Choroid plexus epithelial cell (primary cell): ENCODE results near the gene CAMSAP3.

Source experiments
- DNase-seq: peaks from one replicate; pipeline ENCODE4 v3.0.0-alpha.2; 2010; ENCODE audit warnings: low read depth
- H3K4me3 ChIP-seq: 2 replicates; pipeline ENCODE4 v1.5.1; 2011; ENCODE audit warnings: low read depth, mild to moderate bottlenecking, control low read depth, low read length, moderate library complexity
- TF ChIP-seq, protein P1 (sequence below): conservative IDR thresholded peaks from 2 replicates; pipeline ENCODE4 v1.5.1; 2011; ENCODE audit warnings: low read depth, mild to moderate bottlenecking, control low read depth, inconsistent platforms, low read length, moderate library complexity

Gene CAMSAP3

DNA sequence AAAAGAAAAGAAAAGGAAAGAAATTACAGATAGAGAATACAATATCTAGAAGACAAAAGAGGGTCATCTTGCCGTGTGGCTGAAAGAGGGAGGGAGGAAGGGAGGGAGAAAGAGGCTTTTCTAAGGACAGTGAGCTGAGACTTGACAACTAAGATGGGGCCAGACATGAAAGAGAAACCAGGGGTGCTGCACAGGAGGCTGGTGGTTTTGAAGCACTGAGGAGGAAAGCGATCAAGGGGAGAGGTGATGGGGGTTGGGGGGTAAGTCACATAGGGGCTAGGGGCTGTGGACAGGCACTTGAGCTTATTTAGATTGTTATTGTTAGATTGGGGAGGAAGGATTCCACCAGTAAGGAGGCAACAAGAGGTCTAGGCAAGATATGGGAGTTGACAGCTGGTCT is 42.9 kb upstream of the CAMSAP3 start:
- TF ChIP-seq, protein P1, sequence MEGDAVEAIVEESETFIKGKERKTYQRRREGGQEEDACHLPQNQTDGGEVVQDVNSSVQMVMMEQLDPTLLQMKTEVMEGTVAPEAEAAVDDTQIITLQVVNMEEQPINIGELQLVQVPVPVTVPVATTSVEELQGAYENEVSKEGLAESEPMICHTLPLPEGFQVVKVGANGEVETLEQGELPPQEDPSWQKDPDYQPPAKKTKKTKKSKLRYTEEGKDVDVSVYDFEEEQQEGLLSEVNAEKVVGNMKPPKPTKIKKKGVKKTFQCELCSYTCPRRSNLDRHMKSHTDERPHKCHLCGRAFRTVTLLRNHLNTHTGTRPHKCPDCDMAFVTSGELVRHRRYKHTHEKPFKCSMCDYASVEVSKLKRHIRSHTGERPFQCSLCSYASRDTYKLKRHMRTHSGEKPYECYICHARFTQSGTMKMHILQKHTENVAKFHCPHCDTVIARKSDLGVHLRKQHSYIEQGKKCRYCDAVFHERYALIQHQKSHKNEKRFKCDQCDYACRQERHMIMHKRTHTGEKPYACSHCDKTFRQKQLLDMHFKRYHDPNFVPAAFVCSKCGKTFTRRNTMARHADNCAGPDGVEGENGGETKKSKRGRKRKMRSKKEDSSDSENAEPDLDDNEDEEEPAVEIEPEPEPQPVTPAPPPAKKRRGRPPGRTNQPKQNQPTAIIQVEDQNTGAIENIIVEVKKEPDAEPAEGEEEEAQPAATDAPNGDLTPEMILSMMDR, result no peak
- no peak overlapping the region for H3K4me3 ChIP-seq
- no peak for DNase-seq

DNA sequence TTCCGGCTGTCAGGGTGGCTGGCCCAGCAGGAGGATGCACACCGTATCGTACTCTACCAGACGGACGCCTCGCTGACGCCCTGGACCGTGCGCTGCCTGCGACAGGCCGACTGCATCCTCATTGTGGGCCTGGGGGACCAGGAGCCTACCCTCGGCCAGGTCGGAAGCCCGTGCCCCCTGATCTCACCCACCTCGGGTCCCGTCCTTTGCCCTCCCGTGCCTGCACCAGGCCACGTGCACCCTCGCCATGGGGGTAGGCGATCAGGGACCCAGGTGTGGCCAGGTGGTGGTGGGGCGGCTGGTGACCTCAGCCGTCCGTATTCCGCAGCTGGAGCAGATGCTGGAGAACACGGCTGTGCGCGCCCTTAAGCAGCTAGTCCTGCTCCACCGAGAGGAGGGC is 41.1 kb upstream of the CAMSAP3 start:
- no peak overlapping the region for H3K4me3 ChIP-seq
- TF ChIP-seq, protein P1, result no peak
- DNase-seq, result no peak

DNA sequence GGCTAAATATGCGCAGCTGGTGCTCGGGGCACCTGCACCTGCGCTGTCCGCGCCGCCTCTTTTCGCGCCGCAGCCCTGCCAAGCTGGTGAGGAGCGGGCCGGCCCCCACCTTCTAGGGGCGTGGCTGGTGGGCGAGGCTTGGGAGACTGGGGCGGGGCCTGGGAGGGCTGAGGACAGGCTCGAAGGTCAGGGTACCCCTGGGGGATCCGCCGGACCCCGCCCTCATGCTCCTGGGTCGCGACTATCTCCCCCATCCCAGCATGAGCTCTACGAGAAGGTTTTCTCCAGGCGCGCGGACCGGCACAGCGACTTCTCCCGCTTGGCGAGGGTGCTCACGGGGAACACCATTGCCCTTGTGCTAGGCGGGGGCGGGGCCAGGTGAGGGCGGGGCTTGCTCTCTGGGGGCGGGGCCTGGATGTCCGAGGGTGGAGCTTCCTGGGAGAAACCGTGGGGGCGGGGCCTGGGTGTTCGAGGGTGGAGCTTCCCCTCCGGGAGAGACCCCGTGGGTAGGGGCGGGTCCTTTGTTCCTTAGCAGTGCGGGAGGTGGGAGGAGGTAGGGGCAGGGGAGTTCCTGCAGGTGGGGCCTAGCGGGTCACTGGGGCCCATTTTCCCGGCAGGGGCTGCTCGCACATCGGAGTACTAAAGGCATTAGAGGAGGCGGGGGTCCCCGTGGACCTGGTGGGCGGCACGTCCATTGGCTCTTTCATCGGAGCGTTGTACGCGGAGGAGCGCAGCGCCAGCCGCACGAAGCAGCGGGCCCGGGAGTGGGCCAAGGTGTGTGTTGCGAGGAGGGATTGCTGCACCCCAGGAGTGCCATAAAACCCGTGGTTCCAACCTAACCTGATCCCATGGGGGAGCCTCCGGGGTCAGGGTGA is 40.4 kb upstream of the CAMSAP3 start:
- no peak overlapping the region for H3K4me3 ChIP-seq
- DNase-seq, result no peak
- TF ChIP-seq, protein P1, result no peak

DNA sequence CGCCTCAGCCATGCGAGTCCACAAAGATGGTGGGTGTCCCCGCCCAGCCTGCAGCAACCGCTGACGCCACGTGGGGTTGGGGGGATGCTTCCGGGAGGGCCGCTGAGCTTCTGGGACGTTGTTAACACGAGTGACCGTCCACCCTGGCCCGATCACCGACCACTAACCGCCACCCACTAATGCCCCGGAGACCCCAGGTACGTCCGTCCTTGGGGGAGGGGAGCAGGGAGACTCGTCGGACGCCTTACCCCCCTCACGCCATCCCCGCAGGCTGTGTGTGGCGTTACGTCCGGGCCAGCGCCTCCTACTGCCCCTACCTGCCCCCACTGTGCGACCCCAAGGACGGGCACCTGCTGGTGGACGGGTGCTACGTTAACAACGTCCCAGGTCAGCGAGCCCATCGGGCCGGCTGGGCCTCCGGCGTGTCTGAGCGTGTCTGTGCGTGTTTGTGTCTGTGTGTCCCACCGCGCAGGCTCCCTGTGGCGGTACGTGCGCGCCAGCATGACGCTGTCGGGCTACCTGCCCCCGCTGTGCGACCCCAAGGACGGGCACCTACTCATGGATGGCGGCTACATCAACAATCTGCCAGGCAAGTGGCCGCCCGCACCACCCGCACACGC is 38.9 kb upstream of the CAMSAP3 start:
- TF ChIP-seq, protein P1, result no peak
- H3K4me3 ChIP-seq, result no peak overlapping the region
- DNase-seq, result no peak

DNA sequence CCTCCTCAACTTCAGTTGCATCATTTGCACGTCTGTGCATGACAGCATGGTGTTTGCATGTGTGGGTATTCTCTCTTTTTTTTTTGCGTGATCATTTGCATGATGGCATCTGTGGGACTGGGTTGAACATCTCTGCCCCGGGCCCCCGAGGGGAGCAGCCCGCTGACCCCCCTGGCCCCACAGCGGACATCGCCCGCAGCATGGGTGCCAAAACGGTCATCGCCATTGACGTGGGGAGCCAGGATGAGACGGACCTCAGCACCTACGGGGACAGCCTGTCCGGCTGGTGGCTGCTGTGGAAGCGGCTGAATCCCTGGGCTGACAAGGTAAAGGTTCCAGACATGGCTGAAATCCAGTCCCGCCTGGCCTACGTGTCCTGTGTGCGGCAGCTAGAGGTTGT is 37.0 kb upstream of the CAMSAP3 start:
- no peak for DNase-seq
- TF ChIP-seq, protein P1, result no peak
- no peak overlapping the region for H3K4me3 ChIP-seq

DNA sequence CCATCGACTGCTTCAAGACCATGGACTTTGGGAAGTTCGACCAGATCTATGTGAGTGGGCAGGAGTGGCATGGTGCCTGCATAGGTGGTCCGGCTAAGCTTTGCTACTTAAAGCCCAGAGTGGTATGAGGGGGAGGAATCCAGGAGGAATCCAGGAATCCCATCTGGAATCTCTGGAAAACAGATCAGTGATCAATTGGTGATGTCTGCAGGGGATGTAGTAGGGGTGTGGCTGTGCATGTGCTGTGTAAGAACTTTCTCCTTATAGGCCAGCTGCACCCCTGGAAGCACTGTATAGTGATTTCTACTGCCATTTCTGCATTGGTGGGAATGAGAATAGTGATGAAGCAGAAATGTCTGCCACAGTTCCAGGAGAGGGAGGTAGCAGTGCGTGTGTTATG is 36.6 kb upstream of the CAMSAP3 start:
- H3K4me3 ChIP-seq, result no peak overlapping the region
- no peak for DNase-seq
- TF ChIP-seq, protein P1, result no peak
